GM12874 (cell line): Measurements from ENCODE around the gene COLEC11.

ENCODE experiments used
- CTCF ChIP-seq: IDR thresholded peaks from 2 replicates; pipeline ENCODE4 v1.5.1; 2011; ENCODE audit warnings: low read depth, mild to moderate bottlenecking, control low read depth, low read length, moderate library complexity; ENCODE audit not compliant: insufficient read depth

Gene COLEC11

GRCh38 chr2:3657881-3658280 is 63.0 kb downstream of the COLEC11 start, which contains the start of gene ALLC:
TSS of gene ALLC (plus strand) at chr2:3658200. CDS start at chr2:3671158, 12,958 bp downstream.
- no peak for TF ChIP-seq CTCF

GRCh38 chr2:3659447-3660432 is 64.8 kb downstream of the COLEC11 start:
- TF ChIP-seq CTCF: no peak

- TF ChIP-seq CTCF: no peak
Observed at GRCh38 chr2:3661149-3661660, 66.3 kb downstream of the COLEC11 start.

GRCh38 chr2:3662239-3662638 is 67.3 kb downstream of the COLEC11 start:
- TF ChIP-seq CTCF: no peak

GRCh38 chr2:3664118-3664517 is 69.2 kb downstream of the COLEC11 start:
- TF ChIP-seq CTCF: no peak

- no peak for TF ChIP-seq CTCF
Observed at GRCh38 chr2:3664925-3665324, 70.0 kb downstream of the COLEC11 start.

GRCh38 chr2:3665886-3666612 is 71.1 kb downstream of the COLEC11 start:
- no peak for TF ChIP-seq CTCF
